Stimulated activated CD8-positive, alpha-beta memory T cell treated with anti-CD3 and anti-CD28 coated beads, Interleukin-7, amount 100 ng/mL, for 1 hour (primary cell): ENCODE data around the gene MAGEA3.
"Not testable (repeated sequence)": the region's sequence is repeated elsewhere in the genome, so short reads cannot be mapped to it uniquely, and the experiment has no call there.

Experiments
- DNase-seq, 2 donors: peaks; one replicate each; pipeline ENCODE4 v3.0.0-alpha.2; 2020; ENCODE audit warnings: low read depth in 2 of 2

MAGEA3 gene

GRCh38 chrX:152697952-152698931 is at the start of gene MAGEA3:
Gene MAGEA3 (plus strand): TSS chrX:152698794. CDS start chrX:152700833, 2,039 bp downstream.
- not testable (repeated sequence) for DNase-seq

DNA sequence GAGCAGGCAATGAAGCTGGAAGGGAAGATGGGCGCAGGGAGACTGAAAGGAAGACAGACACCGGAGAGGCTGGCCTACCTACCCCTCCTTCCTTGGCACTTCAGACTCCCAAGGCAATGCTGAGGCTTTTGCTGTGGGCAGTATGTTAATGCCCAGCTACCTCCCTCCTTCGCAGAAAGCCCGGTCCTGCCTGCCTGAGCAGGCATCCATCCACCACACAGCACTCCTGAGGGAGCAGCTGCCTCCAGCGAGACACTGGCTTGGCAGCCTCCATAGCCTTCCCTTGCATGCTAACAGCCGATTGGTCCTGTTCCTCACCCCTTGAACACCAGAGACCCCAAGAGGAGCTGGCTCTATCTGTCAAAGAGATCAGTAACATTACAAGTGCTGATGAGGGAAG is 46.5 kb upstream of the MAGEA3 start:
- DNase-seq = no peak

- DNase-seq = no peak
These were observed 46.1 kb upstream of the MAGEA3 start for GRCh38 chrX:152652467-152652866.

DNA sequence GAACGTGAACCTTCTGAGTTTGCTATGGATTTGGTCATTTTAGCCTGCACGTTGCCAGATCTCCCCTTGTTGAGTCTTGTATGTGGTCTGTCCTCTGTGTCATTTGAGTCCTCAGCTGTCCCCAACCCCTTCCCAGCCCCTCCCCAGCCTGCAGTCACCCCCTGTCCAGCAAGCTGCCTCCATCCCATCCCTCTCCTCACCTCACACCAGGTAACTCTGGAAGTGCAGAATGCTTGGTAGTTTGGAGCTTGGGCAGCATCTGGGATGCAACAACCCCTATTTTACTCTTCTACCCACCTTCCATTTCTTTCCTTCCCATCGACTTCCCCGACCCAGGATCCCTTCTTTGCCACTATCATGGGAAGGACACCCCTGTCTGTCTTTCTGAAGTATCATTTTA is 42.5 kb upstream of the MAGEA3 start:
- no peak for DNase-seq

DNA sequence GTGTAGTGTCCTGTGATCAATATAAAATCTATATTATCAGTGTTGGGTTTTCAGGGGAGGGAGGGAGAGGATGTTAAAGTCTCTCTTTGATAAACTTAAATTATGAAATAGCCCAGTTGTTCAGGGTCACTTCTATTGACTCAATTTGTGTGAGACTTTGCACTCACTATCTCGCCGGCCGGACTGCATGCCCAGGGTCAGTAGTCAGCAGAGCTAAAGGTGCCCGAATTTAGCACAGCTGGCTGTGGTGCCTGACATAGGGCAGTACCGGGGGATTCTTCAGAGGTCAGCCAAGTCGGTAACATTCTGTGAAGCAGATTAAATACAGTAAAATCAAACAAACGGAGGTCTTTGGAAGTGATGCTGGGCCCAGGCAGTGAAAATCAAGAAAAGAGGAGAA is 41.7 kb upstream of the MAGEA3 start:
- no peak for DNase-seq

- DNase-seq = no peak
These were observed 40.3 kb upstream of the MAGEA3 start for GRCh38 chrX:152658302-152658701.

DNA sequence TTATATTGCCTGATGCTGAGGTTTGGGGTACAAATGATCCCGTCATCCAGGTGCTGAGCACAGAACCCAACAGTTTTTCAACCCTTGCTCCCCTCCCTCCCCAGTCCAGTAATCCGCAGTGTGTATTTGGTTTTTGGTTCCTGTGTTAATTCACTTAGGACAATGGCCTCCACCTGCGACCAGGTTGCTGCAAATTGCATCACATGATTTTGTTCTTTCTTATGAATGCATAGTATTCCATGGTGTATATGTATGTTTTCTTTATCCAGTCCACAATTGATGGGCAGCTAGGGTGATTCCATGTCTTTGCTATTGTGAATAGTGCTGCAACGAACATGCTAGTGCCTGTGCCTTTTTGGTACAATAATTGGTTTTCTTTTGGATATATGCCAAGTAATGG is 35.5 kb upstream of the MAGEA3 start:
- no peak for DNase-seq

DNA sequence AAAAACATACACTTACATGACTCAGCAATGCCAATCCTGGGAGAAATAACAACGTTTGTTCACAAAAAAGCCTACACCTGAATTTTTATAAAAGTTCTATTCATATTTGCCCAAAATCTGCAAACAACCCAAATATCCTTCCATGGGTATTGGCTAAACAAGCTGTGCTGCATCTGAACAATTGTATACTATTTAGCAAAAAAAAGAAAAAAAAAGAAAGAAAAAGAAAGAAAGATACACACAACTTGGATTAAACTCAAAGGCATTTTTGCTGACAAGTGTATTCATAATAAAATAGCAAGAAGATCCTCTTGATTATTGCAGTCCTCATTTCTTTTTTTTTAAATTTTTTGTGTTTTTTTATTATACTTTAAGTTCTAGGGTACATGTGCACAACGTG is 24.5 kb upstream of the MAGEA3 start:
- DNase-seq = no peak

- DNase-seq = not testable (repeated sequence)
These were observed 23.9 kb upstream of the MAGEA3 start for GRCh38 chrX:152674652-152675051.

GRCh38 chrX:152681012-152681411 is 17.6 kb upstream of the MAGEA3 start:
- not testable (repeated sequence) for DNase-seq

DNA sequence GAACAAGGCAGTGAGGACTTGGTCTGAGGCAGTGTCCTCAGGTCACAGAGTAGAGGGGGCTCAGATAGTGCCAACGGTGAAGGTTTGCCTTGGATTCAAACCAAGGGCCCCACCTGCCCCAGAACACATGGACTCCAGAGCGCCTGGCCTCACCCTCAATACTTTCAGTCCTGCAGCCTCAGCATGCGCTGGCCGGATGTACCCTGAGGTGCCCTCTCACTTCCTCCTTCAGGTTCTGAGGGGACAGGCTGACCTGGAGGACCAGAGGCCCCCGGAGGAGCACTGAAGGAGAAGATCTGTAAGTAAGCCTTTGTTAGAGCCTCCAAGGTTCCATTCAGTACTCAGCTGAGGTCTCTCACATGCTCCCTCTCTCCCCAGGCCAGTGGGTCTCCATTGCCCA is 1.8 kb downstream of the MAGEA3 start:
- not testable (repeated sequence) for DNase-seq

GRCh38 chrX:152706500-152706899 is 7.9 kb downstream of the MAGEA3 start:
- DNase-seq = not testable (repeated sequence)

DNA sequence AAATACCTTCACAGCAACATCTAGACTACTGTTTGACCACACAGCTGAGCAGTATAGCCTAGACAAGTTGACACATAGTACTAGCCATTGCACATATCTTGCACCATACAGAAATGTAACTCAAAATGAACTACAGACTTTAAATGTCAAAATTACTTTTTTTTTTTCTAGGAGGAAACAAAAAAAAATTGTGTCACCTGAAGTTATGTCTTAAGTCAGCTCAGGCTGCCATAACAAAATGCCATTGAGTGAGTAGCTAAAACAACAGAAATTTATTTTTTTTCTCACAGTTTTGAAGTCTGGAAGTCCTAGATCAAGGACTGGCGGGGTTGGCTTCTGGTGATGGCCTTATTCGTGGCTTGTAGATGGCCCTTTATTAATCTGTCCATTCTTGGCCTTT is 10.6 kb downstream of the MAGEA3 start, which contains the start of gene CSAG2:
CSAG2 (minus strand) TSS at position 101 of the 400 bp plus-strand sequence. CDS start 161 bp downstream, outside the sequence.
- DNase-seq = not testable (repeated sequence)

DNA sequence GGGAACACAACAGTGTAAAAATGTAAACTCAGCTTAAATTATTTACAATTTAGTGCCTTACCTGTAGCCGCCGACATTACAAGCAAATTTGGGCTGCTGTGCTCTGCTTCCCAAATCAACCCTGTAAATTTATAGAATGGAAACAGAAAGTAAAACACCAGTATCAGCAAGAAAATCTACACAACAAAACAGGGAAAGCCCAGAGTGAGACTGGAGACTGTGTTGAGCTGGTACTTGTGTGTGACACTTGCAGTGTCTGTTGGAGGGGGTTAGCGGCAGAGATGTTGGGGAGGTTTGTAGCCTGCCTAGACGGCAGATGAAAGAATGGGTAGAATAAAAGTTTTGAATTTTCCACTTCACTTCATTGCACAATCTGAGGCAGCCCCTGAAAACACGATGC is 14.6 kb downstream of the MAGEA3 start:
- not testable (repeated sequence) for DNase-seq

DNA sequence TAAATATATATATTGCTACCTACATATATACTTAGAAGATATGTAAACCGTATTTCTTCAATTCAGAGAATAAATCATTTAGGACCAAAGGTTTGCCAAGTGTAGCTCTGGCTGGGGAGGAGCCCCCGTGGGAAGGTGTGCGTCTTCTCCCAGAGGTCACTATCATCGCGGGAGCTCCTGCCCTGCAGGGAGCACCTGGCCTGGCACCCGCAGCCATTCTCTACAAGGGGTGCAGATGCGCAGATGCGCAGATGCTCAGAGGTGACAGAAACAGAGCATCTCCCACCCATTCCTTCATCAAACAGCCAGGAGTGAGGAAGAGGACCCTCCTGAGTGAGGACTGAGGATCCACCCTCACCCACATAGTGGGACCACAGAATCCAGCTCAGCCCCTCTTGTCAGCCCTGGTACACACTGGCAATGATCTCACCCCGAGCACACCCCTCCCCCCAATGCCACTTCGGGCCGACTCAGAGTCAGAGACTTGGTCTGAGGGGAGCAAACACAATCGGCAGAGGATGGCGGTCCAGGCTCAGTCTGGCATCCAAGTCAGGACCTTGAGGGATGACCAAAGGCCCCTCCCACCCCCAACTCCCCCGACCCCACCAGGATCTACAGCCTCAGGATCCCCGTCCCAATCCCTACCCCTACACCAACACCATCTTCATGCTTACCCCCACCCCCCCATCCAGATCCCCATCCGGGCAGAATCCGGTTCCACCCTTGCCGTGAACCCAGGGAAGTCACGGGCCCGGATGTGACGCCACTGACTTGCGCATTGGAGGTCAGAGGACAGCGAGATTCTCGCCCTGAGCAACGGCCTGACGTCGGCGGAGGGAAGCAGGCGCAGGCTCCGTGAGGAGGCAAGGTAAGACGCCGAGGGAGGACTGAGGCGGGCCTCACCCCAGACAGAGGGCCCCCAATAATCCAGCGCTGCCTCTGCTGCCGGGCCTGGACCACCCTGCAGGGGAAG is 15.5 kb downstream of the MAGEA3 start, which contains the start of gene MAGEA2B:
MAGEA2B (plus strand) TSS at position 814 of the 973 bp plus-strand sequence. CDS start 2,479 bp downstream, outside the sequence.
- DNase-seq = not testable (repeated sequence)

- no peak for DNase-seq
These were observed 26.8 kb downstream of the MAGEA3 start for GRCh38 chrX:152725409-152725808.

DNA sequence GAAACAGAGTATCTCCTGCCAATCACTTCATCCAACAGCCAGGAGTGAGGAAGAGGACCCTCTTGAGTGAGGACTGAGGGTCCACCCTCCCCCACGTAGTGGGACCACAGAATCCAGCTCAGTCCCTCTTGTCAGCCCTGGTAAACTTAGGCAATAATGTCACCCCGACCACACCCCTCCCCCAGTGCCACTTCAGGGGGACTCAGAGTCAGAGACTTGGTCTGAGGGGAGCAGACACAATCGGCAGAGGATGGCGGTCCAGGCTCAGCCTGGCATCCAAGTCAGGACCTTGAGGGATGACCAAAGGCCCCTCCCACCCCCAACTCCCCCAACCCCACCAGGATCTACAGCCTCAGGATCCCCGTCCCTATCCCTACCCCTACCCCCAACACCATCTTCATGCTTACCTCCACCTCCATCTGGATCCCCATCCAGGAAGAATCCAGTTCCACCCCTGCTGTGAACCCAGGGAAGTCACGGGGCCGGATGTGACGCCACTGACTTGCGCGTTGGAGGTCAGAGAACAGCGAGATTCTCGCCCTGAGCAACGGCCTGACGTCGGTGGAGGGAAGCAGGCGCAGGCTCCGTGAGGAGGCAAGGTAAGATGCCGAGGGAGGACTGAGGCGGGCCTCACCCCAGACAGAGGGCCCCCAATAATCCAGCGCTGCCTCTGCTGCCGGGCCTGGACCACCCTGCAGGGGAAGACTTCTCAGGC is 34.8 kb downstream of the MAGEA3 start, which contains the start of the genes CSAG1 and MAGEA12:
CSAG1 (minus strand) TSS at position 461 of the 715 bp plus-strand sequence. CDS start 1,261 bp downstream, outside the sequence.
MAGEA12 (plus strand) TSS at position 497 of the 715 bp plus-strand sequence. CDS start 2,405 bp downstream, outside the sequence.
- DNase-seq = no peak

- DNase-seq = not testable (repeated sequence)
These were observed 35.7 kb downstream of the MAGEA3 start for GRCh38 chrX:152734143-152734858.

GRCh38 chrX:152735101-152735500 is 36.5 kb downstream of the MAGEA3 start:
- DNase-seq = no peak

GRCh38 chrX:152735860-152736511 is 37.4 kb downstream of the MAGEA3 start:
- no peak for DNase-seq
